IMR-90 (cell line): Measurements from ENCODE around the gene MLKL. TPM values are rescaled to one million over a fixed set of nuclear protein-coding genes. Genes with fewer than 3 reads are reported as not detected.
A peak's percentile ranks its signal among the peaks of the same experiment; 100 is the strongest.

Source experiments
- ATAC-seq: fragments of 200-7000 bp; cut with Tn5 transposase; 2 replicates; pipeline ENCODE4 v1.9.1; 2020; ENCODE audit warnings: low read depth, mild to moderate bottlenecking, moderate library complexity
- BruUV-seq: library from RNA; stranded (reverse); fragments of 400-500 nt; replicated peaks from 2 replicates; lab custom pipeline; 2021; lab: Mats Ljungman, UMichigan
- CTCF ChIA-PET: fragments of 300-600 bp; formaldehyde crosslinking; extraction: SDS; loops from one replicate; lab custom pipeline; 2021; ENCODE audit warnings: antibody characterized with exemption; lab: Yijun Ruan, JAX
- POLR2A ChIA-PET: fragments of 300-600 bp; sonication (Branson Sonifier 250); formaldehyde crosslinking; loops from one replicate; lab custom pipeline; 2022; ENCODE audit warnings: antibody characterized with exemption; ENCODE audit not compliant: unreplicated experiment; lab: Charles Lee
- DNase-seq: peaks from one replicate; pipeline ENCODE4 v3.0.0; 2013
- H2AFZ ChIP-seq: replicated peaks from 2 replicates; pipeline ENCODE3; 2013; ENCODE audit warnings: low read length, mild to moderate bottlenecking; ENCODE audit not compliant: poor library complexity
- H2AK5ac ChIP-seq: 2 replicates; pipeline ENCODE4 v1.6.1; 2013; ENCODE audit warnings: low read depth, low read length, inconsistent platforms
- H2AK9ac ChIP-seq: replicated peaks from 2 replicates; pipeline ENCODE3; 2013; ENCODE audit warnings: mild to moderate bottlenecking, low read depth, low read length, moderate library complexity; ENCODE audit not compliant: poor library complexity
- H2BK120ac ChIP-seq: 2 replicates; pipeline ENCODE4 v1.6.1; 2013; ENCODE audit warnings: low read depth, low read length, inconsistent platforms
- H2BK15ac ChIP-seq: 3 replicates; pipeline ENCODE4 v1.6.1; 2013; ENCODE audit warnings: low read depth, low read length, inconsistent platforms
- H2BK20ac ChIP-seq: 2 replicates; pipeline ENCODE4 v1.6.1; 2013; ENCODE audit warnings: low read depth, mild to moderate bottlenecking, inconsistent platforms, low read length, moderate library complexity
- H2BK5ac ChIP-seq: 2 replicates; pipeline ENCODE4 v1.6.1; 2013; ENCODE audit warnings: mild to moderate bottlenecking, low read depth, low read length, inconsistent platforms; ENCODE audit not compliant: poor library complexity, severe bottlenecking
- H3K14ac ChIP-seq: replicated peaks from 2 replicates; pipeline ENCODE4 v1.6.1; 2013; ENCODE audit warnings: low read depth, low read length, inconsistent platforms
- H3K18ac ChIP-seq: 2 replicates; pipeline ENCODE4 v1.6.1; 2013; ENCODE audit warnings: low read depth, low read length, control low read depth
- H3K23ac ChIP-seq: 2 replicates; pipeline ENCODE4 v1.6.1; 2013; ENCODE audit warnings: low read depth, low read length, inconsistent platforms
- H3K27ac ChIP-seq: 2 replicates; pipeline ENCODE4 v1.5.1; 2013; ENCODE audit warnings: mild to moderate bottlenecking, control low read depth, low read length; ENCODE audit not compliant: insufficient read depth
- H3K27me3 ChIP-seq: 2 replicates; pipeline ENCODE4 v1.6.1; 2013; ENCODE audit warnings: low read length; ENCODE audit not compliant: control insufficient read depth, insufficient read depth
- H3K36me3 ChIP-seq: 2 replicates; pipeline ENCODE4 v1.6.1; 2013; ENCODE audit warnings: low read length, mixed read lengths; ENCODE audit not compliant: control insufficient read depth, insufficient read depth
- H3K4ac ChIP-seq: 2 replicates; pipeline ENCODE4 v1.6.1; 2013; ENCODE audit warnings: low read depth, low read length, inconsistent platforms
- H3K4me1 ChIP-seq: 2 replicates; pipeline ENCODE4 v1.6.1; 2013; ENCODE audit warnings: low read length, mixed read lengths; ENCODE audit not compliant: control insufficient read depth, insufficient read depth
- H3K4me2 ChIP-seq: 2 replicates; pipeline ENCODE4 v1.6.1; 2013; ENCODE audit warnings: low read depth, mild to moderate bottlenecking, control low read depth, low read length, moderate library complexity
- H3K4me3 ChIP-seq: 2 replicates; pipeline ENCODE4 v1.5.1; 2013; ENCODE audit warnings: low read depth, mild to moderate bottlenecking, control low read depth, low read length, moderate library complexity; ENCODE audit not compliant: insufficient read depth
- H3K56ac ChIP-seq: 2 replicates; pipeline ENCODE4 v1.6.1; 2013; ENCODE audit warnings: low read length, inconsistent platforms; ENCODE audit not compliant: insufficient read depth; ENCODE audit errors: extremely low read depth
- H3K79me1 ChIP-seq, 2 experiments: 2 replicates each; pipeline ENCODE4 v1.6.1; 2013; ENCODE audit warnings: low read length in 2 of 2, inconsistent platforms in 1 of 2, low read depth in 1 of 2
- H3K9ac ChIP-seq: 2 replicates; pipeline ENCODE4 v1.6.1; 2013; ENCODE audit warnings: low read depth, low read length, control low read depth
- H3K9me1 ChIP-seq: 2 replicates; pipeline ENCODE4 v1.6.1; 2013; ENCODE audit warnings: low read length, inconsistent platforms; ENCODE audit not compliant: insufficient read depth
- H3K9me3 ChIP-seq: 2 replicates; pipeline ENCODE4 v1.6.1; 2013; ENCODE audit warnings: low read length; ENCODE audit not compliant: control insufficient read depth, insufficient read depth
- H4K20me1 ChIP-seq: 2 replicates; pipeline ENCODE4 v1.6.1; 2013; ENCODE audit warnings: low read length, inconsistent platforms; ENCODE audit not compliant: insufficient read depth
- H4K5ac ChIP-seq: 2 replicates; pipeline ENCODE4 v1.6.1; 2013; ENCODE audit warnings: mild to moderate bottlenecking, low read depth, low read length, control low read depth
- H4K8ac ChIP-seq, 2 experiments: 2 replicates each; pipeline ENCODE4 v1.6.1; 2013; ENCODE audit warnings: low read depth in 2 of 2, low read length in 2 of 2, control low read depth in 1 of 2, inconsistent platforms in 1 of 2
- H4K91ac ChIP-seq: 2 replicates; pipeline ENCODE4 v1.6.1; 2013; ENCODE audit warnings: low read depth, low read length, inconsistent platforms; ENCODE audit not compliant: insufficient read depth
- BHLHE40 ChIP-seq: fragments of 150-350 bp; IDR thresholded peaks from 2 replicates; pipeline ENCODE4 v1.6.1; 2016; ENCODE audit warnings: mild to moderate bottlenecking, low read depth, low read length
- CEBPB ChIP-seq: IDR thresholded peaks from 2 replicates; pipeline ENCODE4 v1.6.1; 2012; ENCODE audit warnings: low read depth, low read length, improper control_type of control experiment
- CHD1 ChIP-seq: IDR thresholded peaks from 2 replicates; pipeline ENCODE4 v1.6.1; 2012; ENCODE audit warnings: low read depth, low read length, improper control_type of control experiment
- MAFK ChIP-seq: IDR thresholded peaks from 2 replicates; pipeline ENCODE4 v1.6.1; 2012; ENCODE audit warnings: low read depth, low read length, improper control_type of control experiment
- POLR2A ChIP-seq: IDR thresholded peaks from 2 replicates; pipeline ENCODE4 v1.6.1; 2012; ENCODE audit warnings: mild to moderate bottlenecking, low read depth, low read length
- RAD21 ChIP-seq: IDR thresholded peaks from 2 replicates; pipeline ENCODE4 v1.6.1; 2012; ENCODE audit warnings: low read length, improper control_type of control experiment
- RCOR1 ChIP-seq: IDR thresholded peaks from 2 replicates; pipeline ENCODE4 v1.6.1; 2012; ENCODE audit warnings: mild to moderate bottlenecking, low read length, improper control_type of control experiment; ENCODE audit not compliant: insufficient replicate concordance
- RFX5 ChIP-seq: IDR thresholded peaks from 2 replicates; pipeline ENCODE4 v1.8.0; 2012; ENCODE audit warnings: low read depth, mild to moderate bottlenecking, low read length, moderate library complexity
- SMC3 ChIP-seq: fragments of 150-350 bp; IDR thresholded peaks from 2 replicates; pipeline ENCODE4 v1.6.1; 2016; ENCODE audit warnings: low read depth, mild to moderate bottlenecking, antibody characterized with exemption, low read length, moderate library complexity
- WGBS, 2 experiments: methylation state at CpG; one replicate each; pipeline versions ENCODE4 v1.1.5 to v1.1.7; 2013; ENCODE audit warnings: missing lambda C conversion rate in 2 of 2; ENCODE audit not compliant: insufficient read length in 1 of 2; ENCODE audit errors: extremely low coverage in 2 of 2; 5-methylcytosine and 5-hydroxymethylcytosine counted together
- dilution Hi-C: fragments of 300-500 bp; cut with HindIII; formaldehyde crosslinking; loops from one replicate; pipeline ENCODE4 v1.14.3; 2018; ENCODE audit warnings: low sequenced_read_pairs; ENCODE audit not compliant: unreplicated experiment
- in situ Hi-C: fragments of 300-500 bp; cut with MboI; formaldehyde crosslinking; loops from 3 replicates; pipeline ENCODE4 v1.14.3; 2019; ENCODE audit warnings: low sequenced_read_pairs, inconsistent platforms, mixed read lengths
- intact Hi-C: fragments of 100-400 bp; cut with micrococcal nuclease; formaldehyde crosslinking; loops from 2 replicates; pipeline ENCODE4 v1.10.0; 2022
- polyA plus RNA-seq, 3 experiments: library from polyadenylated mRNA; depleted of rRNA; stranded (reverse); fragments of >200 nt; gene quantifications; 2 replicates each; pipeline ENCODE4 v1.2.3, GENCODE V29; 2012; ENCODE audit warnings: low replicate concordance in 1 of 3
- total RNA-seq: library from RNA; depleted of rRNA; stranded (reverse); fragments of >200 nt; gene quantifications from 2 replicates; pipeline ENCODE4 v1.2.3, GENCODE V29; 2012
- TF ChIP-seq, protein P1 (sequence below): fragments of 150-350 bp; IDR thresholded peaks from 2 replicates; pipeline ENCODE4 v1.6.1; 2017; ENCODE audit warnings: mild to moderate bottlenecking, antibody characterized with exemption, low read length, low read depth
- TF ChIP-seq, protein P2 (sequence below): fragments of 150-350 bp; IDR thresholded peaks from 2 replicates; pipeline ENCODE4 v1.6.1; 2016; ENCODE audit warnings: low read depth, mild to moderate bottlenecking, low read length, moderate library complexity, borderline replicate concordance

The MLKL gene
- total and polyA plus RNA-seq, 2 of the 4 experiments (the other 2 are of a cell fraction): 3.6 to 4.5 TPM

DNA sequence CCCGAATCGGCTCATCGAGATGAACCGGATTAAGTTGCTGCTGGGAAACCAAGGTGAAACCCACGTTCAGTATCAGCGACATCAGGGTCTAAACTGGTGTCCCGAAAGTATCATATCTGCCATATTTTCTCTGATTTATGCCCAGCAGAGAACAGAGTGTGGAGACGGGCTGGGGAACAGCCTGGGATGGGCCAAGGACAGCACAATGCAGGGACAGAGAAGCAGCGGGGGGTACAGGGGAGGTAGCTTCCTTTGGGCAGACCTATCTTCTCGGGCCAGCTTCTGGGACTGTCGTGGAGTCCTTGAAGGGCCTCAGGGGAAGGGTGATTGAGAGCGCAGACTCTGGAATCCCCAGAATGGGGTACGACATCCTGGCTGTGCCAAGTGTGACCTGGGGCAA lies 17.5 kb upstream of the MLKL start:
- CTCF ChIA-PET: no interaction called here
- POLR2A ChIA-PET: no interaction called here

More for the DNA sequence above, 17.5 kb upstream of the MLKL start:
- ATAC-seq: no peak
- TF ChIP-seq MAFK (no peak), CEBPB (no peak), RCOR1 (no peak), BHLHE40 (no peak), RFX5 (no peak), POLR2A (no peak), CHD1 (no peak), RAD21 (no peak), SMC3 (no peak)
- TF ChIP-seq, protein P1, sequence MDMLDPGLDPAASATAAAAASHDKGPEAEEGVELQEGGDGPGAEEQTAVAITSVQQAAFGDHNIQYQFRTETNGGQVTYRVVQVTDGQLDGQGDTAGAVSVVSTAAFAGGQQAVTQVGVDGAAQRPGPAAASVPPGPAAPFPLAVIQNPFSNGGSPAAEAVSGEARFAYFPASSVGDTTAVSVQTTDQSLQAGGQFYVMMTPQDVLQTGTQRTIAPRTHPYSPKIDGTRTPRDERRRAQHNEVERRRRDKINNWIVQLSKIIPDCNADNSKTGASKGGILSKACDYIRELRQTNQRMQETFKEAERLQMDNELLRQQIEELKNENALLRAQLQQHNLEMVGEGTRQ: no peak
- TF ChIP-seq, protein P2, sequence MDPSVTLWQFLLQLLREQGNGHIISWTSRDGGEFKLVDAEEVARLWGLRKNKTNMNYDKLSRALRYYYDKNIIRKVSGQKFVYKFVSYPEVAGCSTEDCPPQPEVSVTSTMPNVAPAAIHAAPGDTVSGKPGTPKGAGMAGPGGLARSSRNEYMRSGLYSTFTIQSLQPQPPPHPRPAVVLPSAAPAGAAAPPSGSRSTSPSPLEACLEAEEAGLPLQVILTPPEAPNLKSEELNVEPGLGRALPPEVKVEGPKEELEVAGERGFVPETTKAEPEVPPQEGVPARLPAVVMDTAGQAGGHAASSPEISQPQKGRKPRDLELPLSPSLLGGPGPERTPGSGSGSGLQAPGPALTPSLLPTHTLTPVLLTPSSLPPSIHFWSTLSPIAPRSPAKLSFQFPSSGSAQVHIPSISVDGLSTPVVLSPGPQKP: no peak
- H3K36me3 ChIP-seq: no peaks in the 10 kb centered on the region
- H3K9me3 ChIP-seq: no peaks in the 10 kb centered on the region
- intact Hi-C loops (no loop called here), in situ Hi-C loops (loop anchor here (5.0 kb wide), 1 partner anchor 139 kb away; no protein-coding TSS in a partner anchor), dilution Hi-C loops (no loop called here)
- no peak overlapping the region for H2BK120ac ChIP-seq
- no peak overlapping the region for H2AFZ ChIP-seq
- no peaks in the 10 kb centered on the region for H4K20me1 ChIP-seq
- H3K4me1 ChIP-seq: no peaks in the 10 kb centered on the region
- H2AK9ac ChIP-seq: peak overlapping the region; percentile 72
- H4K8ac ChIP-seq: no peak overlapping the region
- H4K5ac ChIP-seq: no peak overlapping the region
- H3K4me3 ChIP-seq: no peak overlapping the region
- no peaks in the 10 kb centered on the region for H3K79me1 ChIP-seq
- BruUV-seq: no TSS peak
- WGBS, 2 experiments: 89% methylated on average over 10 of the region's 13 CpGs; no CpG with 5 or more reads in 1 of the 2 experiments
- no peak overlapping the region for H3K4me2 ChIP-seq
- H2BK15ac ChIP-seq: no peak overlapping the region
- peaks cover 13% of the 10 kb centered on the region; the same call in 1 of the 2 replicates for H3K27me3 ChIP-seq
- H3K18ac ChIP-seq: no peak overlapping the region
- H2AK5ac ChIP-seq: no peak overlapping the region
- H3K56ac ChIP-seq: no peak overlapping the region
- DNase-seq: no peak
- H3K27ac ChIP-seq: no peak overlapping the region
- H3K4ac ChIP-seq: no peak overlapping the region
- no peak overlapping the region for H3K23ac ChIP-seq
- H3K9me1 ChIP-seq: no peaks in the 10 kb centered on the region
- no peak overlapping the region for H4K91ac ChIP-seq
- no peak overlapping the region for H3K14ac ChIP-seq
- no peak overlapping the region for H3K9ac ChIP-seq
- H2BK5ac ChIP-seq: no peak overlapping the region
- no peak overlapping the region for H2BK20ac ChIP-seq
